Fibroblast of lung (primary cell): Measurements from ENCODE around the gene RRAGD. TPM values are rescaled to one million over a fixed set of nuclear protein-coding genes. Genes with fewer than 3 reads are reported as not detected.

ENCODE experiments used
- DNase-seq, 2 donors: peaks; one replicate each; pipeline versions ENCODE4 v3.0.0 to v3.0.0-alpha.2; 2010; ENCODE audit warnings: low read depth in 2 of 2
- H2AFZ ChIP-seq: 2 replicates; pipeline ENCODE4 v1.5.1; 2012; ENCODE audit warnings: low read length, control low read depth, inconsistent platforms
- H3K27ac ChIP-seq: 2 replicates; pipeline ENCODE4 v1.5.1; 2011; ENCODE audit warnings: low read length, control low read depth; ENCODE audit not compliant: insufficient read depth
- H3K27me3 ChIP-seq: 2 replicates; pipeline ENCODE4 v1.5.1; 2011; ENCODE audit warnings: mild to moderate bottlenecking, low read length; ENCODE audit not compliant: control insufficient read depth, insufficient read depth
- H3K36me3 ChIP-seq: 2 replicates; pipeline ENCODE4 v1.5.1; 2011; ENCODE audit warnings: low read length; ENCODE audit not compliant: control insufficient read depth, insufficient read depth
- H3K4me1 ChIP-seq: 2 replicates; pipeline ENCODE4 v1.5.1; 2011; ENCODE audit warnings: low read length; ENCODE audit not compliant: control insufficient read depth, insufficient read depth; ENCODE audit errors: extremely low read depth
- H3K4me2 ChIP-seq: 2 replicates; pipeline ENCODE4 v1.5.1; 2011; ENCODE audit warnings: low read length, control low read depth; ENCODE audit not compliant: insufficient read depth; ENCODE audit errors: extremely low read depth
- H3K4me3 ChIP-seq, 4 experiments: fragments of 200-600 bp in 1 of 4; sonication (generic) in 1 of 4; replicated peaks in 1 of 4; 2 replicates each; pipeline ENCODE4 v1.5.1; 2011 to 2016; ENCODE audit warnings: low read length in 4 of 4, low read depth in 3 of 4, mild to moderate bottlenecking in 3 of 4, control low read depth in 2 of 4, inconsistent platforms in 1 of 4, mixed read lengths in 1 of 4; ENCODE audit not compliant: insufficient read depth in 1 of 4; ENCODE audit errors: control extremely low read depth in 1 of 4
- H3K79me2 ChIP-seq: 2 replicates; pipeline ENCODE4 v1.5.1; 2012; ENCODE audit warnings: mild to moderate bottlenecking, low read length, inconsistent platforms; ENCODE audit not compliant: control insufficient read depth, insufficient read depth
- H3K9ac ChIP-seq: 2 replicates; pipeline ENCODE4 v1.5.1; 2011; ENCODE audit warnings: mild to moderate bottlenecking, low read length, control low read depth; ENCODE audit not compliant: insufficient read depth
- H3K9me3 ChIP-seq: 2 replicates; pipeline ENCODE4 v1.5.1; 2012; ENCODE audit warnings: low read depth, low read length; ENCODE audit not compliant: control insufficient read depth, insufficient read depth
- H4K20me1 ChIP-seq: 2 replicates; pipeline ENCODE4 v1.5.1; 2011; ENCODE audit warnings: low read length; ENCODE audit not compliant: control insufficient read depth, insufficient read depth; ENCODE audit errors: extremely low read depth
- CTCF ChIP-seq, 2 donors: IDR thresholded peaks in 1 of 2; conservative IDR thresholded peaks in 1 of 2; 1 replicate in 1 of 2; 2 replicates in 1 of 2; pipeline ENCODE4 v1.5.1; 2011 to 2012; ENCODE audit warnings: low read length in 2 of 2, control low read depth in 1 of 2, inconsistent platforms in 1 of 2, low read depth in 1 of 2, mild to moderate bottlenecking in 1 of 2
- EZH2 ChIP-seq: IDR thresholded peaks from 2 replicates; pipeline ENCODE4 v1.5.1; 2012; ENCODE audit warnings: low read length, control low read depth, mild to moderate bottlenecking; ENCODE audit errors: missing control alignments
- polyA plus RNA-seq, 2 donors: library from polyadenylated mRNA; depleted of rRNA in 1 of 2; stranded (reverse) in 1 of 2; unstranded in 1 of 2; fragments of >200 nt; gene quantifications; 2 replicates each; pipeline ENCODE4 v1.2.1, GENCODE V29; 2011 to 2012; ENCODE audit warnings: missing spikeins in 1 of 2
- total RNA-seq: library from RNA; depleted of rRNA; stranded (reverse); fragments of >200 nt; gene quantifications from 2 replicates; pipeline ENCODE4 v1.2.1, GENCODE V29; 2014

RRAGD gene
- total and polyA plus RNA-seq, 2 donors (not counting 1 experiment from before 2014, with no cell fraction given): 0.07 to 1.8 TPM

GRCh38 chr6:89416796-89417195, 4.7 kb upstream of the RRAGD start:
- Histone ChIP-seq H3K27ac (no peak overlapping the region), H3K36me3 (no peaks in the 10 kb centered on the region), H3K9me3 (no peaks in the 10 kb centered on the region), H3K4me2 (no peak overlapping the region), H4K20me1 (no peaks in the 10 kb centered on the region), H3K79me2 (no peaks in the 10 kb centered on the region), H3K9ac (no peak overlapping the region), H3K4me1 (no peaks in the 10 kb centered on the region), H3K27me3 (peaks cover 23% of the 10 kb centered on the region), H3K4me3 (no peak overlapping the region), H2AFZ (no peak overlapping the region)
- no peak for DNase-seq
- no peak for TF ChIP-seq EZH2
- TF ChIP-seq CTCF (conservative IDR thresholded peaks at IDR 0.05 in 1 of 2, IDR thresholded peaks at IDR 0.05 in 1 of 2; ENCODE audit: low read depth in 1 of 2, low read length in 2 of 2): no peak

GRCh38 chr6:89415185-89415584, 3.1 kb upstream of the RRAGD start:
- peaks cover 33% of the 10 kb centered on the region for H3K27me3 ChIP-seq
- no peaks in the 10 kb centered on the region for H3K79me2 ChIP-seq
- no peaks in the 10 kb centered on the region for H3K36me3 ChIP-seq
- H3K4me3 ChIP-seq: no peak overlapping the region
- H3K4me1 ChIP-seq: no peaks in the 10 kb centered on the region
- peak in 1 of 2 donors; percentile 25 for DNase-seq
- H4K20me1 ChIP-seq: no peaks in the 10 kb centered on the region
- no peak overlapping the region for H2AFZ ChIP-seq
- H3K9me3 ChIP-seq: no peaks in the 10 kb centered on the region
- no peak overlapping the region for H3K9ac ChIP-seq
- H3K4me2 ChIP-seq: no peak overlapping the region
- H3K27ac ChIP-seq: no peak overlapping the region
- TF ChIP-seq CTCF (conservative IDR thresholded peaks at IDR 0.05 in 1 of 2, IDR thresholded peaks at IDR 0.05 in 1 of 2; ENCODE audit: low read depth in 1 of 2, low read length in 2 of 2) (no peak), EZH2 (no peak)

GRCh38 chr6:89414215-89414614, 2.1 kb upstream of the RRAGD start:
- Histone ChIP-seq H2AFZ (no peak overlapping the region), H3K9me3 (no peaks in the 10 kb centered on the region), H3K27me3 (peaks cover 33% of the 10 kb centered on the region), H4K20me1 (no peaks in the 10 kb centered on the region), H3K79me2 (no peaks in the 10 kb centered on the region), H3K4me1 (no peaks in the 10 kb centered on the region), H3K27ac (no peak overlapping the region), H3K9ac (no peak overlapping the region), H3K36me3 (no peaks in the 10 kb centered on the region), H3K4me2 (no peak overlapping the region), H3K4me3 (no peak overlapping the region)
- TF ChIP-seq EZH2: no peak
- no peak for TF ChIP-seq CTCF (conservative IDR thresholded peaks at IDR 0.05 in 1 of 2, IDR thresholded peaks at IDR 0.05 in 1 of 2; ENCODE audit: low read depth in 1 of 2, low read length in 2 of 2)
- DNase-seq: no peak
